ENCODE results near the gene ARF6.
A peak's percentile ranks its signal among the peaks of the same experiment; 100 is the strongest.
"Not testable (repeated sequence)": the region's sequence is repeated elsewhere in the genome, so short reads cannot be mapped to it uniquely, and the experiment has no call there.

Gene ARF6

DNA sequence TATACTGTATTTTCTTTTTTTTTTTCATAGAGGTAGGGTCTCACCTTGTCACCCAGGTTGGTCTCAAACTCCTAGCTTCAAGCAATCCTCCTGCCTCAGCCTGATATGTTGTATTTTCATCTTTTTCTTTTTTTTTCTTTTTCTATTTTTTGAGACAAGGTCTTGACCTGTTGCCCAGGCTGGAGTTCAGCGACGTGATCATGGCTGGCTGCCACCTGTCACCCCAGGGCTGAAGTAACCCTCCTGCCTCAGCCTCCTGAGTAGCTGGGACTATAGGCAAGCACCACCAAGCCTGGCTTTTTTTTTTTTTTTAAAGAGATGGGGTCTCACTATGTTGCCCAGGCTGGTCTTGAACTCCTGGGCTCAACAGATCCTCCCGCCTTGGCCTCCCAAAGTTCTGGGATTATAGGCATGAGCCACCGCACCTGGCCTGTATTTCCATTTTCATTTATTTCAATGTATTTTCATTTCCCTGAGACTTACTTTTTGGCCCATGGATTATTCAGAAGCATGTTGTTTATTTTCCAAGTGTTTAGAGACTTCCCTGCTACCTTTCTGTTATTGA, 16.2 kb upstream of the ARF6 start:
- DNase-seq (ENCODE audit: low read depth in 2 of 2) = no peak

DNA sequence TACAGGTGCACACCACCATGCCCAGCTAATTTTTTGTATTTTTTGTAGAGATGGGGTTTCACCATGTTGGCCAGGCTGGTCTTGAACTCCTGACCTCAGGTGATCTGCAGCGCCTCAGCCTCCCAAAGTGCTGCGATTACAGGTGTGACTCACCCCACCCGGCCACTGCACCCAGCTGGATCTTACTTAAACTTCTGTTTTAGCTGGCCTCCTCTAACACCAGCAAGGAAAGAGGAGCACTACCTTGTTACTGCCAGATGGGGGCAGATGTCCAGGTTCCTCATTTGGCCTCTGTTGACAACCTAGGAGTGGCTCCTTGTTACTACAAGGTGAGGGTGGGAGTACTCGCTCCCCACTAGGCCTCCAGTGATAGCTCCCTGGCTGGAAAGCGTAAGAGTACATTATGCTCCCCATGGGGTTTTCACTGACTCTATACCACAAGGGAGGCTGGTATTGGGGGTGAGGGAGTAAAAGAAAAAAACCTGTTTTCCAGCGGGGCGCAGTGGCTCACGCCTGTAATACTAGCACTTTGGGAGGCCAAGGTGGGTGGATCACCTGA, 13.2 kb upstream of the ARF6 start:
- DNase-seq (ENCODE audit: low read depth in 2 of 2) = peak in 1 of 2 donors; percentile 40

DNA sequence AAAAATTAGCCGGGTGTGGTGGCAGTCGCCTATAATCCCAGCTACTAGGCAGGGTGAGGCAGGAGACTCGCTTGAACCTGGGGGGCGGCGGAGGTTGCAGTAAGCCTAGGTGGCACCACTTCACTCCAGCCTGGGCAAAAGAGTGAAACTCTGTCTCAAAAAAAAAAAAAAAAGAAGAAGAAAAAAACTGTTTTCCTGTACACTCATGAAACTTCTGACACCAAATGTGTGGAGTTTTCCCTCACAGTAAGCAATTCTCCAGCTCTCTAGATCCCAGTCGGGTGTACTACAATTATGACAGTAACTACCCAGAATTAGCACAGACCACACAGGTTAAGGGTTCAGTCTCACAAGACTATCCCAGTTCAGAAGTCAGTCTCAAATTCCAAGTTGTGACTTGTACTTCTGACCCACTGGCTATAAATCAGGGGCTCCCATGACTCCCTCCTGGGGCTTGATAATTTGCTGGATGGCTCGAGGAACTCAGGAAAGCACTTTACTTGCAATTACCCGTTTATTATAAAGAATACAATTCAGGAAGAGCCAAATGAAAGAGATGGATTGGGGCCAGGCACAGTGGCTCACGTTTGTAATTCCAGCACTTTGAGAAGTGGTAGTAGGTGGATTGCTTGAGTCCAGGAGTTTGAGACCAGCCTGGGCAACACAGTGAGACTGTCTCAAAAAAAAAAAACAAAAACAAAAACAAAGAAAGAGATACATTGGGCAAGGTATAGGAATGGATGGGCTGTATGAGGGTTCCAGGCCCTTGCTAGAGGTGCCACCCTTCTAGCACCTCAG, 12.4 kb upstream of the ARF6 start:
- no peak for DNase-seq (ENCODE audit: low read depth in 2 of 2)

DNA sequence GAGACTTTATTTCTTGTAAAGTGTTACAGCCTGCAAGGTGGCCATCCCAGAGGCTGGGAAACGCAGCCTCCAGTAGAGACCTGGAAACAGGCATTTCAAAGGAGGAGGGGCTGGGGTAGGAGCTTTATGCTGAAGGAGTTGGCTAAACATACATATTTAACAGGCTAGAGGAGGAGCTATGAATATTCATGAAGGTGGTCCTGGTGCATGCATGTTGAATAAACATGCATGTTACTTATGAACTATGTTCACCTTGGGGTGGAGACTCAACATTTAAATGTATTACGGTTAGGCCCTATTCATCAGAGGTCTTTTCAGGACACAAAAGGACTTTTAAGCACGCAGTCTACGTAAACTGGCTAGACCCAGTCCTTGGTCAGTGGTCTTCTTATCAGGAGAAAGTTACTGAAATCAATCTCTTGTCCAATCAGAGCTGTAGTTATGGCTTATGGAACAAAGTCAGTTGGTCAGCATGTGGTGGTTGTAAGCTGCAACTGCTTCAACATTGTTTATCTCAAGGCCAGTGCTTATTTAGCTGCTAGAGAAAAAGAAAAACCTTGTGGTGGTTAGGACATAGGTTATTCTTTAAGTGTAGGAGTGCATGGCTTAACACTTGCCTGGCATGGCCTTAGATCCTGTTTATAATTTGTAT, 11.4 kb upstream of the ARF6 start:
- no peak for DNase-seq (ENCODE audit: low read depth in 2 of 2)

DNA sequence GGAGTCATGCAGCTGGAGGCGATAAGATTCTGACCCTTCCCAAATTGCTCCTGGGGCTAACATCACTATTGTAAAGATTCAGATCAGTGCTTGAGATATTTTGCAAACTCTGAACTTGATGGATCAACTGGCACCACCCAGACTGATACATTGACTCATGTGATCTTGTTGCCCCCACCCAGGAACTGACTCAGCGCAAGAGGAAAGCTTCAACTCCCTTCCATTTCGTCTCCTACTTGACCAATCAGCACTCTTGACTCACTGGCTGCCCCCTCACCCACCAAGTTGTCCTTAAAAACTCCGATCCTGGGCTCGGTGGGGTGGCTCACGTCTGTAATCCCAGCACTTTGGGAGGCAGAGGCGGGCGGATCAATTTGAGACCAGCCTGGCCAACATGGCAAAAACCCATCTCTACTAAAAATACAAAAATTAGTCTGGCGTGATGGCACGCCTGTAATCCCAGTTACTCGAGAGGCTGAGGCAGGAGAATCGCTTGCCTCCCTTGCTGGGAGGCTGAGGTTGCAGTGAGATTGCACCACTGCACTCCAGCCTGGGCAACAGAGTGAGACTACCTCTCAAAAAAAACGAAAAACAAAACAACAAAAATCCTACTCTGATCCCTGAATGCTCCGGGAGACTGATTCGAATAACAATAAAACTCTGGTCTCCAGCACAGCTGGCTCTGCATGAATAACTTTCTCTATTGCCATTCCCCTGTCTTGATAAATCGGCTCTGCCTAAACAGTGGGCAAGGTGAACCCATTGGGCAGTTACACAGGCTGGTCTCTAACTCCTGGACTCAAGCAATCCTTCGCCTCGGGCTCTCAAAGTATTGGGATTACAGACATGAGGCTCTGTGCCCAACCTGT, 9.8 kb upstream of the ARF6 start:
- no peak for DNase-seq (ENCODE audit: low read depth in 2 of 2)

DNA sequence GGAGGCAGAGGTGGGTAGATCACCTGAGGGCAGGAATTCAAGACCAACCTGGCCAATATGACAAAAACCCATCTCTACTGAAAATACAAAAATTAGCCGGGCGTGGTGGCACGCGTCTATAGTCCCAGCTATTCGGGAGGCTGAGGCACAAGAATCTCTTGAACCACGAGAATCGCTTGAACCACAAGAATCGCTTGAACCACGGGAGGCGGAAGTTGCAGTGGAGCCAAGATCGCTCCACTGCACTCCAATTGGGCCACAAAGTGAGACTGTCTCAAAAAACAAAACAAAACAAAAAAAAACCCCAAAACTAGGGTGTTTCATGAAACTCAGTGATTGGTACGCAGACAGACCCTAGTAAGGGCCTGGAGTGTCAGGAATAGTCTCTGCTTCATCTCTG, 6.4 kb upstream of the ARF6 start:
- no peak for DNase-seq (ENCODE audit: low read depth in 2 of 2)

DNA sequence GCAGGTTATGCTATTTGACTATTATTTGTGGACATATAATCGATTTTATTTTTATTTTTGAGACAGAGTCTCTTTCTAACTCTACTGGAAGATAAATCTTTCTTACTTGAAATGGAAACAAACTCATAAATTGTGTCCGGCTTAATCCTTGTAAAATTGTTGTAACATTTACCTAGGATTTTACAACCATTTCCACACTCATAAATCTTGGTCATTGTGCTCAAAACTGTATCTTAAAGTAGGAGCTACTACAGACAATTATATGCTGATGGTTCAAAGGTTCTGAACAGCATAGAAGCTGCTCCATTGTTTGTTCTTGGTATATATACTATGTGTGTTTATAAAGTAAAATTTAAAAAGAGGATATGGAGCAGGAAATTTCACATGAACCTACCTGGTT, 4.6 kb upstream of the ARF6 start:
- no peak for DNase-seq (ENCODE audit: low read depth in 2 of 2)

DNA sequence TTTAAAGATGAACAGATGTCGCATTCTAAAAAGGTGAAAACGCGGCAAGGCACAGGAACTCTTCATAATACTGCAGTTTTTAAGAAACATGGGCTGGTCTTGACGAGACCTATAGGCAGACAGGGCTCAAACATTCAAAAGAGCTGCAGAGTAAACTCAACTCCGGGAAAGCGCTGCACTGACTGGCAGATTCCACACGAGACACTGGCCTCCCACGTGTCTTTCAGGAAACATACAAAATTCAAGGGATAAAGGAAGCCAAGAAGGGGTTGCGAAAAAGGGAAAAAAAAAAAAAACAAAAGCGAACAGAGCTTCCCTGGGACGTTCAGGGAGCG, 614 bp upstream of the ARF6 start:
- peak in 1 of 2 donors; percentile 13 for DNase-seq (ENCODE audit: low read depth in 2 of 2)

DNA sequence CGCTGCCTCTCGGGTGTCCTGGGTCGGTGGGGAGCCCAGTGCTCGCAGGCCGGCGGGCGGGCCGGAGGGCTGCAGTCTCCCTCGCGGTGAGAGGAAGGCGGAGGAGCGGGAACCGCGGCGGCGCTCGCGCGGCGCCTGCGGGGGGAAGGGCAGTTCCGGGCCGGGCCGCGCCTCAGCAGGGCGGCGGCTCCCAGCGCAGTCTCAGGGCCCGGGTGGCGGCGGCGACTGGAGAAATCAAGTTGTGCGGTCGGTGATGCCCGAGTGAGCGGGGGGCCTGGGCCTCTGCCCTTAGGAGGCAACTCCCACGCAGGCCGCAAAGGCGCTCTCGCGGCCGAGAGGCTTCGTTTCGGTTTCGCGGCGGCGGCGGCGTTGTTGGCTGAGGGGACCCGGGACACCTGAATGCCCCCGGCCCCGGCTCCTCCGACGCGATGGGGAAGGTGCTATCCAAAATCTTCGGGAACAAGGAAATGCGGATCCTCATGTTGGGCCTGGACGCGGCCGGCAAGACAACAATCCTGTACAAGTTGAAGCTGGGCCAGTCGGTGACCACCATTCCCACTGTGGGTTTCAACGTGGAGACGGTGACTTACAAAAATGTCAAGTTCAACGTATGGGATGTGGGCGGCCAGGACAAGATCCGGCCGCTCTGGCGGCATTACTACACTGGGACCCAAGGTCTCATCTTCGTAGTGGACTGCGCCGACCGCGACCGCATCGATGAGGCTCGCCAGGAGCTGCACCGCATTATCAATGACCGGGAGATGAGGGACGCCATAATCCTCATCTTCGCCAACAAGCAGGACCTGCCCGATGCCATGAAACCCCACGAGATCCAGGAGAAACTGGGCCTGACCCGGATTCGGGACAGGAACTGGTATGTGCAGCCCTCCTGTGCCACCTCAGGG, 679 bp downstream of the ARF6 start:
- DNase-seq (ENCODE audit: low read depth in 2 of 2) = peak; percentile 66 to 78

DNA sequence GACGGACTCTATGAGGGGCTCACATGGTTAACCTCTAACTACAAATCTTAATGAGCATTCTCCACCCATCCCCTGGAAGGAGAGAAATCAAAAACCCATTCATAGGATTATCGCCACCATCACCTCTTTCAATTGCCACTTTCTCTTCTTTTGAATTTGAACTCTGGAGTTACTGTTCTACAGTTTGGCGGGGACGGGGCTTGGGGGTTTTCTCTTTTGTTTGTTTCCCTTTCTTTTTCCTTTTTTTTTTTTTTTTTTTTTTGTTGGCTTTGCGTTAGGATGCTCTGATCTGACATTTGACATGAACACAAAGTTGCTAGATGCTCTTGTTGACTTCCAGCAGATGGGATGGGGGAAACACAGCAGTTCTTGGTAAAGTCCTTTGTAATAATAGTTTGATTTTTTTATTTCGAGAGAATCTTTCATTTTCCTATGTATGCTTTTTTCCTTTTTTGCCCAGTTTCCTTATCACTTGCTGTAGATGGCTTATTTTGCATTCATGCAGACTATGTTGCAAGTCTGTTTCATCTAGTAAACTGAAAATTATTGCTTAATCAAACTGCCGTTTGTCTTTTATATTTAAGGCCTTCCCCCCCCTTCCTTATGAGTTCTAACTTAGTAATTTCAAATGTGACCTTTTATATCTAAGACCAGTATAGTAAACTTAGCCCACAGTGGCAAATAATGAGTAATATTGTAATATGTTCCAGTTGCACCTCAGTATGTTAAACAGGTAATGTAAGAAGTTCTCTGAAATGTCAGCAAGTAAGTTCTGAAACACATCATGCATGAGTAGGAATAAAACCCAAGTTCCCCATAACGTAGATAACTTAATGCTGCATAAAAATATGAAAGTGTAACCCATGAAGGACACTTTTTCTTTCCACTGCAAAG, 1.6 kb downstream of the ARF6 start:
- not testable (repeated sequence) for DNase-seq (ENCODE audit: low read depth in 2 of 2)

DNA sequence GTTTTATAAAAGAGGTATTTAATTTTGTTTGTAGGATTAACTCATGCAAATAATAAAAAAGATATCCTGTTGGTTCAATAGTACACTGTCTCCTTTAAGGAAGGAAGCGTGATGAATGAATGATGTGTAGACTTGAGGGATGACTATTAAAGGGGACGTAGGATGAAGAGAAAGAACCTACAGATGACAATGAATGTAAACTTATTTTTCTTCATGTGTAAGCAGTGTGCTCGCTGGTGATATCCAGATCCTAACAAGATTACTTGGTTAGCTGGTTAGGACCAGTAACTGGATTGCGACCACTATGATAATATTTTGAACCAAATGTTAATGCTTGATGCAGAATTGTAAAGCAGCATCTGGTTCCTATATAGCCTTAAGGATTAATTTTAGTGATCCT, 2.6 kb downstream of the ARF6 start:
- no peak for DNase-seq (ENCODE audit: low read depth in 2 of 2)

DNA sequence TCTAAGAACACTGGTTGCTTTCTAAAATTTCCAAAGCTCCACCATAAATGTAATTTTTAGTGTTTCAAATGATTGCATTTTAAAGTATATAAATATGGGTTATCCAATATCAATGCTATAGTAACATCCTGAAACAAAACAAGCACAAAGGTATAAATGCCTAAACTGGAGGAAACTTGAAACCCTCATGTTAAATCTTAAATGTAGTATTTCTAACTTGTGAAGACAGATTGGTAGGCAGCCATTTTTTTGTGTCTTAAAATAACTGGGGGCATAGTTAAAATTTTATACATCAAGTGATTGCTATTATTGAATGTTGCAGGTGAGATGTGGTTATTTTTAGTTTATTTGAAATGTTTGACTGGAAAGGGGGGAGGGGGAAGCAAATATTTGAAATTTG, 3.4 kb downstream of the ARF6 start:
- not testable (repeated sequence) for DNase-seq (ENCODE audit: low read depth in 2 of 2)

DNA sequence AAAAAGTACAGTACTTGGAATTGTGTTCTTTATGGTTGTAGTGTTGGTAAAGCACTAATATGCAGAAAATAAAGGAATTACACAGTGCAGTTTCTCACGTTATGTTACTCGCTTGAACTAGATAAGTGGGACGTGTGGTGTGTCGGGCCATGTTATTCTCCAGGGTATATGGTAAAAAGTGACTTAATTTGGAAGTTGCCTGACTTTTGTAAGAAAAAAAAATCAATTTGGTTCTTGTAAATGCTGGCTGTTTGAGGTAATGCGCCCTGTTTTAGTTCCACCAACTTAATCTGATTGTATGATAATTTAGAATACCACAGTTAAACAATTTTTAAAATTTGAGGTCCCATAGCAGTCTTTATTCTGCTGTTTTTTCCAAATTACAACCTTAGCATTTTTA, 4.1 kb downstream of the ARF6 start:
- DNase-seq (ENCODE audit: low read depth in 2 of 2) = no peak

DNA sequence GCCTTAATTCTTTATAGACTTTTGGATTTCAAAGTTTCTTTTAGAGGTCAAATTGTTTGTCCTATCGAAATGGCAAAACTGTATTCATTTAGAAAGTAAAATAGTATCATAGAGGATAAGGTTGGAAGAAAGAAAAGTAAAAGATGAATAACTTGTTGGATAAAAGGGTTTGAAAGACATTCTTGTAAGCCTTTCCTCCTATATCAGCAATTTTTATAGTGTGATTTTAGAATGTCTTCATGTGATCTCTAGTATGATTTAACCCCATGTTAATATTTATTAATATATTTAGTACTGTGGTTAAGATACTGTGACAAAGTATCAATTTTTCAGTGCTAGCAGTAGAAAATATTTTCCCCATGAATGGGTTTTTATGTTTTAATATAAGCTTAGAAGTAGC, 4.5 kb downstream of the ARF6 start:
- DNase-seq (ENCODE audit: low read depth in 2 of 2) = no peak

DNA sequence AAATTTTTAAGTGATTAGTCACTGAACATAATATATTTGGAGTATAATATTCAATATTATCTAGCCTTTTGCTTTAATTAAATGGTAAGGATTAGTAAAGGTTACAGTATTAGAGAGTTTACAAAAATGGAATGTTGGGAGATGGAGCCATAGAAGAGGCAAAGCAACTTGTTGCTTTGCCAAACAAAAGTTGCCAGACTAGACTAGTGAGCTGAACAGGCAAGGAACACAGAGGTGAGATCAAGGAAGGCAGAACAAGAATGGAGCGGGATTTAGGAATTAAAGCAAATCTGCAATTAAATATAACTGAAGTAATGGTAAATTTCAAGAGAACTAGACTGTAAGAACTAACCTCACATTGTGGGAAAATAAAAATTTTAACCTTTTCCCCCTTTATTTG, 5.1 kb downstream of the ARF6 start:
- DNase-seq (ENCODE audit: low read depth in 2 of 2) = no peak

DNA sequence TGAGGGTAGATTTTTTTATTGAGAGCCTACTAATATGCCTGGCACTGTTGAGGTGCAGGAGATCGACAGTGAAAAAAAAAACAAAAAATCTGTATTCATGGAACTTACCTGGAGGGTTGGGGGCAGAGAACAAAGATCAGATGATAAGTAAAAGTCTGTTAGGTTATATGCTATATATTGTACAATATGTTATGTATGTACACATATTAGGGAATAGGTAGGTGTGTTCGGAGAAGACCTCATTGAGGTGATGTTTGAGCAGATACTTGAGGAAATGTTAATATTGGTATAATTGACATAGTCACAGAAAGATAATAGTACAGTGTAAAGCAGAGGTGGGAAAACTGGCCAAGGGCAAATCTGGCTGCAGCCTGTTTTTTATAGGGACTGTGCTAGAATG, 5.6 kb downstream of the ARF6 start:
- no peak for DNase-seq (ENCODE audit: low read depth in 2 of 2)

DNA sequence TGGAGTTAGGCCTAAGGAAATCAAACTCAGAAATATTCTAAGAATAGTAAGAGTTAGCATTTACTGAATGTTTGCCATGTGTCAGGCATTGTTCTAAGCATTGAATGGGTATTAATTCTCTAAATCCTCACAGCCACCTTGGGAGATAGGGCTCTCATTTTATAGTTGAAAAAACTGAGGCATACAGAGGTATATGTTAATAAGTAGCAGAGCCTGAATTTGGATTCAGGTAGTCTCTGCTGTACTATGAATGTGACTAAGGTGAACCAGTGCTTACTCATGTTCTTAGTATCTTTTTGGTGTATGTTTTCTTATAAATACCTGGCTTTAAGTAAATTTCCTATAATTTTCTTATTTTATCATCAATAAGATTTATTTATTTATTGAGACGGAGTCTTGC, 8.1 kb downstream of the ARF6 start:
- no peak for DNase-seq (ENCODE audit: low read depth in 2 of 2)

DNA sequence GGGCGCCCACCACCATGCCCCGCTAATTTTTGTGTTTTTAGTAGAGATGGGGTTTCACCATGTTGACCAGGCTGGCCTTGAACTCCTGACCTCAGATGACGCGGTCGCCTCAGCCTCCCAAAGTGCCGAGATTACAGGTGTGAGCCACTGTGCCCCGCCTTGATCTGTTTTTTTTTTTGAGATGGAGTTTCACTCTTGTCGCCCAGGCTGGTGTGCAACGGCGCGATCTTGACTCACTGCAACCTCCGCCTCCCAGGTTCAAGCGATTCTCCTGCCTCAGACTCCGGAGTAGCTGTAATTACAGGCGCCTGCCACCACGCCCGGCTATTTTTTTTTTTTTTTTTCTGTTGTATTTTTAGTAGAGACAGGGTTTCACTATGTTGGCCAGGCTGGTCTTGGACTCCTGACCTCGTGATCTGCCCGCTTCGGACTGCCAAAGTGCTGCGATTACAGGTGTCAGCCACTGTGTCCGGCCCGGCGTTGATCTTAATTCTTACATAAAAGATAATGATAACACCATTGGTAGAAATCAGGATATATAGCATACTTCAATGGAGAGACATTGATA, 9.9 kb downstream of the ARF6 start:
- not testable (repeated sequence) for DNase-seq (ENCODE audit: low read depth in 2 of 2)

DNA sequence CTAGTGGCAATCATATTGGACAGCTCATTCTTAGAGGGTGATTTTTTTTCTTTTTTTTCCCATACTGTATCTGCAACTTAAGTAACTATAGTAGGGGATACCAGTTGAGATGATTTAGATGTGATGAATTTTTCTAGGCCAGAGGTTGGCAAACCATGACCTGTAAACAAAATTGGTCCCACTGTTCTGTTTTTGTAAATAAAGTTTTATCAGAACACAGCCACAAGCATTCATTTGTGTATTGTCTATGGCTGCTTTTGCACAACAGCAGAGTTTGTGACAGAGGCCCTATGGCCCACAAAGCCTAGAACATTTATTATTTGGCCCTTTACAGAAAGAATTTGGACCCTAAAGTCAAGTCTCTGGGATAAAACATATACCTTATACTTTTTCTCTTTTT, 11.4 kb downstream of the ARF6 start:
- no peak for DNase-seq (ENCODE audit: low read depth in 2 of 2)

DNA sequence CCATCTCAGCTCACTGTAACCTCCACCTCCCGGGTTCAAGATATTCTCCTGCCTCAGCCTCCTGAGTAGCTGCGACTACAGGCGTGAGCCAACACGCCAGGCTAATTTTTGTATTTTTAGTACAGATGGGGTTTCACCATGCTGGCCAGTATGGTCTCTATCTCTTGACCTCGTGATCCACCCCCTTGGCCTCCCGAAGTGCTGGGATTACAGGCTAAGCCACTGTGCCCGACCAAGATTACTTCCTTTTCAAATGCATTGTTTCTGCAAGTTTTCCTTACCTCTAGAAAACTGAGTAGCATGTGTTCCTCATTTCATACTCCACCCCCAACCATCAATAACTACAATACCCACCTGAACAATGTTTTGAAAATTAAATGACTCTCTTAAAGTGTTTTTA, 13.1 kb downstream of the ARF6 start:
- no peak for DNase-seq (ENCODE audit: low read depth in 2 of 2)
